Stimulated activated CD8-positive, alpha-beta memory T cell treated with anti-CD3 and anti-CD28 coated beads, Interleukin-15, amount 100 ng/mL, for 1 hour (primary cell): ENCODE results near the gene MLYCD.

ENCODE experiments used
- DNase-seq: peaks from one replicate; pipeline ENCODE4 v3.0.0-alpha.2; 2020; ENCODE audit warnings: low read depth

Gene MLYCD

GRCh38 chr16:83898463-83899271 is at the start of gene MLYCD:
MLYCD (plus strand) TSS chr16:83899115; CDS start chr16:83899145, 30 bp downstream.
- DNase-seq = peak; percentile 32

- DNase-seq = no peak
These were observed 49.5 kb upstream of the MLYCD start for GRCh38 chr16:83849421-83849820.

DNA sequence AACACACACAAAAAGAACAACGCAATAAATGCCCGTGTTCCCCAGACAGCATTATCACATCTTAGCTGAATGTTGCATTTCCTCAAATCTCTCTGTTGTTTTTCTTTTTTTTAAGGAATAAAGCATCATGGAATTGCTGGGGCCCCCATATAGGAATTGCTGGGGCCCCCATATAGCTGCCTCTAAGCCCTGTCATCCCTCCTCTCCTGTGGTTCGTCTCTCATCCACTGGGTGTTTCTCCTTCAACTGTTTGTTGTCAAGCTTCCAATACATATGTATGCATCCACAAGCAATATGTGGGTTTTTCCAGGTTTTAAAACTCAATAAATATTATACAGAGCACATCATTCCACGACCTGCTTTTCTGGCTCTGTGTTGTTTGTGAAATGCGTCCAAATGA is 48.0 kb upstream of the MLYCD start:
- no peak for DNase-seq

DNA sequence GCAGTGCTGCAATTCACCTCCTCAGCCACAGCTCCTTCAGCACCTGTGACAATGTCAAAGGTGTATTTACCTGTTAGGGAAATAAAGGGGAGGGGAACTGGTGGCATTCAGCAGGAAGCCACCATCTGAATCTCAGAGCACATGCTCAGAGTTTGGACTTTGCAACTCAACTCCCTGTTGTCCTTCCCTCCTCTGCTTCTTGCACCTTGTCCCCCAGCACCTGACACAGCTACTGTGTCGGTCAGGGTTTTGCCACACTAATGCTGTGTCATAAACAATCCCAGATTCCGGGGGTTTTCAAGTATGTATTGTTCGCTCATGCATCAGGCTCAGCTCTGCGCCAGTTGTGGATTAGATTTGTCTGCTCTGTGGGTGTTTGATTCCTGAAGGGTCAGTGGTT is 47.4 kb upstream of the MLYCD start:
- DNase-seq = no peak

- DNase-seq = no peak
These were observed 46.1 kb upstream of the MLYCD start for GRCh38 chr16:83852774-83853173.

DNA sequence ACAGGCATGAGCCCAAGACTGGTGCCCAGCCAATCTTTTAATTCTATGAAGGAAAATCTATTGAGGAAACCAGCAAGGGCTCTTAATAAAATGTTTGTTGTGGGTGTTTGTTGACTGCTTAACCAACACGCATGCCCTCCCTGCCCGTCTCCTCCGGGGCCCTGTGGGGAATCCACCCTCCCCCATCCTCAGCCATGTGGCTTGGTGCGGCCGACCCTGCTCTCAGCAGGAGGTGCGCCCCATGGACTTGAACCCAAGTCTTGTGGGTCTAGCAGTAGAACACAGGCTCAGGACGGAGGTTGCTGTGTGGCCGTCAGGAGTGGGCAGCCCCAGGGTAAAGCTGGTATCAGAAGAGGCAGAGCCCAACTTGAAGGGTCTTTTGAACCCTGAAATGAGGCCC is 45.1 kb upstream of the MLYCD start:
- no peak for DNase-seq

- DNase-seq = no peak
These were observed 44.5 kb upstream of the MLYCD start for GRCh38 chr16:83854420-83854819.

DNA sequence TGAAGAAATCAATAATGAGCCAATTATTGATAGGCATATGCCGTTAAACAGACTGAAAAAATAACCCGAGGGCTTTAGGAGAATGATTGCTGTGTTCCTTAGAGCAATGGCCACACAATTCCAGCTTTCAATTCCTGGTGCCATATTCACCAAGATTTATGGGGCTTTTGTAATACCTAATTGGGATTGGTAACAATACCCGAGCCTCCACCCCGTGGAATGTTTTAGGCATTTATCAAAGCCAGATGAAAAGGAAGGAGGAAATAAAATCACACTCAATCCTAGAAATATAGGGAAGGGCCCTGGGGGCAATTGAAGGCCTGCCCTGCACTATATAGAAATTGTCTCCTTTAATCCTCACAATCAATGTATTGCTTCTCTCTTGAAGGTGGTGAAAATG is 42.1 kb upstream of the MLYCD start:
- DNase-seq = no peak

DNA sequence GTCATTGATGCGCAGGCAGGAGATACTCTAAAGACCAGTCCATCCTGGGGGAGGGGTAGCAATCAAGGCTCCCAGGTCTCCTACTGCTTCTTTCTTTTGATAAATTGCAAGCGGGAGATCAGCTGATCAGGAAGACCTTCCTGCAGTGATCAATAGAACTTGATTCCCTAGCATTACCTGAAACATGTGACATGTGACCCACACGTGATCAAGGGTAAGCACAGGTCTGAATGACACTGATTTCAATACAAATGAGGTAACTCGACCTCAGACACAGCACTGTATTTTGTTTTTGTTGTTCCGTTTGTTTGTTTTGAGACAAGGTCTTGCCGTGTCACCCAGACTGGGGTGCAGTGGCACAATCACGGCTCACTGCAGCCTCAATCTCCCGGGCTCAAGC is 39.6 kb upstream of the MLYCD start:
- DNase-seq = no peak

- DNase-seq = no peak
These were observed 36.3 kb upstream of the MLYCD start for GRCh38 chr16:83862661-83863060.

DNA sequence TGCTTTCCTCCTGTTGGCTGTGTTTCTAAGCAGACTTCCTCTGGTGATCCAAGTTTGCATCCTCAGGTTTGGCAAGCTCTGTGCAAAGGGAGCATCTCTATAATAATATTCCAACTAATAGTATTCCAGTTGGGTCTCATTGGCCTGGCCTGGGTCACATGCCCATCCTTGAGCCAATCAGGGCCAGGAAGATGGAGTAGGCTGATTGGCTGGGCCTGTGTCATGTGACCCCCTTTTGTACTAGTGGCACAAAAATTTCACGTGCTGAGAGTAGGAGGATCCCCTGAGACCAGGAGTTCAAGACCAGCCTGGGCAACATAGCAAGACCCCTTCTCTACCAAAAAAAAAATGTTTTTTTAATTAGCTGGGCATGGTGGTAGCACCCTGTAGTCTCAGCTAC is 35.2 kb upstream of the MLYCD start:
- no peak for DNase-seq

DNA sequence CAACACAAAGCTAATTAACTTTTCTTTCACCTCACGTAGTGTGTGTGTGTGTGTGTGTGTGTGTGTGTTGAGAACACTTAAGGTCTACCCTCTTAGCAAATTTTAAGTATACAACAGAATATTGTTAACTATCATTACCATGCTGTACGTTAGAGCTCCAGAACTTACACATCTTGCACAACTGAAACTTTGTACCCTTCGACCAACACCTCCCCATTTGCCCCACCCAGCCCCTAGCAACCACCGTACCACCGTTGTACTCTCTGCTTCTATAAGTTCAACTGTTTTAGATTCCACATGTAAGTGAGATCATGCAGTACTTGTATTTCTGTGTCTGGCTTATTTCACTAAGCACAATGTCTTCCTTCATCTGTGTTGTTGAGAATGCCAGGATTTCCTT is 28.1 kb upstream of the MLYCD start:
- DNase-seq = no peak

DNA sequence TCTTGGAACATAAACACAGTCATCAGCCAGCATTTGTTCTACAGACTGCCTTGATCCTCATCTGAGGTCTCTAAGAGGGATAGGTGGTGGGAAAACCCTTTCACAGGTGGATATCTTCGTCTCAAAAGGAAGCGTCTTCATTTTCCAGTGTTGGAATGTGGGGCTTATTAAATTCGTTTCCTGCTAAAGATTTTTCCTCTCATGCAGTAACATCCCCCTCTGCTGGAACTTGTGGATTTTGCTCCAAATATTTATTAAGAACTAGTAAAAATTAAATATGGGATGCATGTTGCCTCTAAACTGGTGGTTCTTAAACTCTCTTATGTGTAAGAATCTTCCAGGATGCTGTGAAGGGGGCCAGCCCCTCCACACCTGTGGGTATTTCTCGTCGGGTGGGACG is 20.1 kb upstream of the MLYCD start:
- no peak for DNase-seq

DNA sequence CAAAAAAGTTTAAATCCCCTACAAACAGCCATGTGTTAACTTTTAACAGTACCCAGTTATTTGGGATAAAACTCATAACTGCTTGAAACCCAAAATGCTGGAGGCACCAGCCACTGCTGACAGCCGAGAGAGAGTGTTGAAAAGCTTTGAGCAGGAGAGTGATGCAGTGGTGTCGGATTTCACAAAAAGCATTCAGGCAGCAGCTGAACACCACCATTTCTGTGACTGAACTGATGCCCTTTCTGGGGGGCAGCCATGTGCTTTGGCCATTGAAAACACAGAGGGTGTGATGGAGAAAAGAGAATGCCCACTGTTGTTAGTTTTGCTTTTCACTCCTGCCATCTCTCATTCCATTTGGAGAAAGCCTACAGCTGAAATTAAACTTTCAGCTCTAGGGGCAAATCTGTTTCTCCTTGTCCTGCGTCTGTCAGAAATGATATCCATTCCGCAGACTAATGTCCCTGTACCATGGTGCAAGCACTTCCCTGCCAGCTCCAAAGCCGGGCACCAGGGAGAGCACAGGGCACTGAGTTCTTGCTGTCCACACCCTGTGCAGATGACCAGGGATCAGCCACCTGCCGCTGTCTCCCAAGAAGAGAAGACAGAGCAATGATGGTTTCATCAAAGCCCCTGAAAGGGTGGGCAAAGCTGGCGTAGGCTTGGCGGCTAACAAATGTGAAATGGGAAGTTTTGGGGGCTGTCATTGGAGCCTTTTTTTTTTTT is 16.6 kb upstream of the MLYCD start:
- DNase-seq = no peak

DNA sequence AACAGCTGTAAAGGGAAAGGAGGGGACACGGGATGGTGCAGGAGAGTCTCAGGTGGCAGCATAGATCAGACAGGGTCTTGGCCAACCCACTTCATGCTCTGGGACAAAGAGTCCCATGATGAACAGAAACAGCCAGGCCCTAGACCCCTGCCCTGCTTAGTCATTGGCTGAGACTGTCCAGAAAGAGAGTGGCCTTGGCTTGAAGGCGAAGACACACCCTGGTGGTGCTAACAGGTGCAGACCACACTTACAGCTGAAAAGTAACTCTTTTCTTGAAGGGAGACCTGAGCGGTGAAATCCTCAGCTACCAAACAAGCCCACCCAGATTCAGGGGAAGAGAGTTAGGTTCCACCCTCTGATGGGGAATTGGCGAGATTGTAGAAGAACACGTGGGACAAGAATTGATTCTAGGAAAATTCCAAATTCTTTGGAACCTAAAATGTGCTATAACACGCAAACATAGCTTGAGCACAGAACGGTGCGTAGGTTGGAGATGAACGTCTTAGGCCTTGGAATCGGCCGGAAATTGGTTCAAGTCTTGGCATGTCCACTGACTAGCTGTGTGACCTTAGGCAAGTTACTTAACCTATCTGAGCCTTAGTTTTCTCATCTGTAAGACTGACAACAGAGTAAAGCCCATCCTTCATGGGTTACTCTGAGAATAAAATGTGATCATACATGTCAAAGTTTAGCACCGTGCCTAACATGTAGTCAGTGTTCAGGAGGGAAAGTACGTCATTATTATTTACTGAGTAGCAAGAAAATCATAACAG is 12.5 kb upstream of the MLYCD start:
- no peak for DNase-seq

- no peak for DNase-seq
These were observed 11.8 kb upstream of the MLYCD start for GRCh38 chr16:83887080-83887479.

- no peak for DNase-seq
These were observed 11.4 kb upstream of the MLYCD start for GRCh38 chr16:83887564-83887963.

DNA sequence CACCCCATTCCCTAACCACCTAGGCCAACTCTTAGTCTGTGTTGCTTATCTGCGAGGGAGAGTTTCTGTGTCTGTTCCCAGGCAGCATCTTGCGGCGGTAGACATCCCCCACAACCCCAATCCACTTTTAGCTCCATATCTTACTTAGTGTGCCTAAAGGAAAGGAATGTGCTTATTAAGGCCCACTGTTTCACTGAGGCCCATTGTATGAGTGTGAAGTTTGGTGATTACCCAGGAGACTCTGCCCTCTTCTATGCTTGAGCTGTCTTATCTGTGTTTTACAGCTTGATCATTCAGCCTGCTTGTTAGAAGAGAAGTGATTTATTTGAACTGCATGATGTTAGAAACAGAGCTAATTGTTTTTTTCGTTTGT is 10.3 kb upstream of the MLYCD start:
- DNase-seq = no peak

DNA sequence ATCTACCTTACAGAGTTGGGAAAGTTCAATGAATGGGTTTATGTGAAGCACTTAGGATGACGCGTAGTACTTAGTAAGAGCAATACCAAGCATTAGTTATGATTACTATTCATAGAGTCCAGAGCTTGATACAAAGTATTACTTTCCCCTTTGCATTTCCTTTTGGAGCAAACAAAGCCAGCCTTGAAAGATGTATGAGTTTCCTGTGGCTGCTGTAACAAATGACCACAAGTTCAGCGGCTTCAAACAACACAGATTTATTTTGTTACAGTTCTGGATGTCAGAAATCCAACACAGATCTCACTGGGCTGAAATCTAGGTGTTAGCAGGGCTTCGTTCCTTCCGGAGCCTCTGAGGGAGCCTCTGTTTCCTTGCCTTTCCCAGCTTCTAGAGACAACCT is 8.6 kb upstream of the MLYCD start:
- no peak for DNase-seq

DNA sequence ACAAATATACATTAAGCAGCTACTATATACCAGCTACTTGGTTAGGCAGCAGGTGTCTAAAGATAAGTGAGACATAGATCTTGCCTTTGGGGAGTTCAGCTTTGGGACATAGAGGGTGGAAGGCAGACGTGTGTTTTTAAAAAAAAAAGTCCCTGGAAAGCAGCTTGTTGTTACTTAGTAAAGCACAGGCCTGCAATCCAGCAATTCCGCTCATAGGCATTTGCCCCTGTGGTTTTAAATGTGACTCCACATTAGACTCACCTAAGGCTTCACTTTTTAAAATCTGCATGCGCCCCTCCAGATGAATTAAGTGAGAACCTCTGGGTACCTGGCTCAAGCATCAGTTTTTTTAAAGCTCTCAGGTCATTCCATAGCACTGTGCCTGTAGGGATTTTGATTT is 7.2 kb upstream of the MLYCD start:
- no peak for DNase-seq

- no peak for DNase-seq
These were observed 3.7 kb upstream of the MLYCD start for GRCh38 chr16:83895243-83895642.

DNA sequence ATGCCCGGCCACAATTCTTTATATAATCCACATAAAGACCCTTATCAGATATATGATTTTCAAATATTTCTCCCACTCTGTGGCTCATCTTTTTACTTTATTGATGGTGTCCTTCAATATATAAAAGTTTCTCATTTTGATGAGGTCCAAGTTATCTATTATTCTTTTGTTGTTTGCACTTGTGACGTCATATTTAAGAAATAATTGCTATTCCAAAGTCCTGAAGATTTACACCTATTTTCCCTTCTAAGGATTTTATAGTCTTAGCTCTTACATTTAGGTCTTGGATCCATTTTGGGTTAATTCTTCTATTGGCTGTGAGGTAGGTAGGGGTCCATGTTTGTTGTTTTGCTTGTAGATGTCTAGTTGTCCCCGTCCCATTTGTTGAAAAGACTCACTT is 3.0 kb upstream of the MLYCD start:
- no peak for DNase-seq

- DNase-seq = no peak
These were observed 470 bp downstream of the MLYCD start for GRCh38 chr16:83899272-83899897.
